Upper lobe of left lung (tissue), 4 donors: ENCODE results near the gene PAM.

Source experiments
- POLR2A ChIP-seq, 4 donors: fragments of 450-650 bp; IDR thresholded peaks; one replicate each; pipeline ENCODE4 v1.5.1; 2016 to 2017; ENCODE audit warnings: antibody characterized with exemption in 4 of 4, mild to moderate bottlenecking in 2 of 4
- TF ChIP-seq, protein P1 (sequence below), 6 experiments: fragments of 450-650 bp in 4 of 6; fragments of 200-600 bp in 2 of 6; sonication (generic) in 2 of 6; IDR thresholded peaks; one replicate each; pipeline ENCODE4 v1.5.1; 2016 to 2019; ENCODE audit warnings: antibody characterized with exemption in 6 of 6

DNA sequence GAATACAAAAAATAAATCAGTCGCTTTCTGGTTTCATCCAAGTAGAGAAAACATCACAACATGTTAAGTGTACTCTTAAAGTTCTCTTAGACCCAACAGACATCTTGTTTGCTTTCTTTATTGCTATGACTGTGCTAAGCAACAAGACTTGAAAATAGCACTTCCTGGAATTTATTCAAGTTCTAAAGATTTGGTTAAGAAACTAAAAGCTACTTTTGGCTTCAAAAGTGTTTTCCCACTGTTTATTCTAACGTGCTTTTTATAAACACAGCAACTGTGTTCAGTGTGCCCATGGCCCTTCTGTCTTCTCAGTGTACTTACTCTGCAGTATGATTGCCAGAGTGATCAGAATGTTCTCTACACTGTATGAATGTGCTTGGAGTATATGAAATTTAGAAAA lies 255.1 kb downstream of the PAM start:
- TF ChIP-seq, protein P1, sequence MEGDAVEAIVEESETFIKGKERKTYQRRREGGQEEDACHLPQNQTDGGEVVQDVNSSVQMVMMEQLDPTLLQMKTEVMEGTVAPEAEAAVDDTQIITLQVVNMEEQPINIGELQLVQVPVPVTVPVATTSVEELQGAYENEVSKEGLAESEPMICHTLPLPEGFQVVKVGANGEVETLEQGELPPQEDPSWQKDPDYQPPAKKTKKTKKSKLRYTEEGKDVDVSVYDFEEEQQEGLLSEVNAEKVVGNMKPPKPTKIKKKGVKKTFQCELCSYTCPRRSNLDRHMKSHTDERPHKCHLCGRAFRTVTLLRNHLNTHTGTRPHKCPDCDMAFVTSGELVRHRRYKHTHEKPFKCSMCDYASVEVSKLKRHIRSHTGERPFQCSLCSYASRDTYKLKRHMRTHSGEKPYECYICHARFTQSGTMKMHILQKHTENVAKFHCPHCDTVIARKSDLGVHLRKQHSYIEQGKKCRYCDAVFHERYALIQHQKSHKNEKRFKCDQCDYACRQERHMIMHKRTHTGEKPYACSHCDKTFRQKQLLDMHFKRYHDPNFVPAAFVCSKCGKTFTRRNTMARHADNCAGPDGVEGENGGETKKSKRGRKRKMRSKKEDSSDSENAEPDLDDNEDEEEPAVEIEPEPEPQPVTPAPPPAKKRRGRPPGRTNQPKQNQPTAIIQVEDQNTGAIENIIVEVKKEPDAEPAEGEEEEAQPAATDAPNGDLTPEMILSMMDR (IDR thresholded peaks at IDR 0.05): no peak
- no peak for TF ChIP-seq POLR2A (IDR thresholded peaks at IDR 0.05)
